ENCODE data around the gene PPARA.
A peak's percentile ranks its signal among the peaks of the same experiment; 100 is the strongest.

Gene PPARA

GRCh38 chr22:46150034-46150654 lies at the start of gene PPARA:
Gene PPARA, plus strand, starts transcription at chr22:46150526. Its CDS starts 47,858 bp downstream, at chr22:46198384.
- H3K36me3 Mint-ChIP-seq (ENCODE audit: low read depth): peaks cover 4% of the 10 kb centered on the region
- no peaks in the 10 kb centered on the region for H3K9me3 Mint-ChIP-seq
- TF ChIP-seq, protein P1, sequence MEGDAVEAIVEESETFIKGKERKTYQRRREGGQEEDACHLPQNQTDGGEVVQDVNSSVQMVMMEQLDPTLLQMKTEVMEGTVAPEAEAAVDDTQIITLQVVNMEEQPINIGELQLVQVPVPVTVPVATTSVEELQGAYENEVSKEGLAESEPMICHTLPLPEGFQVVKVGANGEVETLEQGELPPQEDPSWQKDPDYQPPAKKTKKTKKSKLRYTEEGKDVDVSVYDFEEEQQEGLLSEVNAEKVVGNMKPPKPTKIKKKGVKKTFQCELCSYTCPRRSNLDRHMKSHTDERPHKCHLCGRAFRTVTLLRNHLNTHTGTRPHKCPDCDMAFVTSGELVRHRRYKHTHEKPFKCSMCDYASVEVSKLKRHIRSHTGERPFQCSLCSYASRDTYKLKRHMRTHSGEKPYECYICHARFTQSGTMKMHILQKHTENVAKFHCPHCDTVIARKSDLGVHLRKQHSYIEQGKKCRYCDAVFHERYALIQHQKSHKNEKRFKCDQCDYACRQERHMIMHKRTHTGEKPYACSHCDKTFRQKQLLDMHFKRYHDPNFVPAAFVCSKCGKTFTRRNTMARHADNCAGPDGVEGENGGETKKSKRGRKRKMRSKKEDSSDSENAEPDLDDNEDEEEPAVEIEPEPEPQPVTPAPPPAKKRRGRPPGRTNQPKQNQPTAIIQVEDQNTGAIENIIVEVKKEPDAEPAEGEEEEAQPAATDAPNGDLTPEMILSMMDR (IDR thresholded peaks at IDR 0.05; ENCODE audit: unreplicated experiment in 3 of 3): no peak
- peaks cover 52% of the 10 kb centered on the region for H3K27me3 Mint-ChIP-seq (ENCODE audit: low read depth)
- peak within 1 kb of the TSS; percentile 80 to 90 (median 86) for H3K4me3 Mint-ChIP-seq
- H3K4me1 Mint-ChIP-seq: peaks cover 8% of the 10 kb centered on the region
- peak within 1 kb of the TSS in 1 of 3 experiments; percentile 9 for H3K27ac Mint-ChIP-seq

- no peaks in the 10 kb centered on the region for H3K27me3 Mint-ChIP-seq (ENCODE audit: low read depth)
- no peaks in the 10 kb centered on the region for H3K9me3 Mint-ChIP-seq
- H3K27ac Mint-ChIP-seq: no peak overlapping the region
- H3K36me3 Mint-ChIP-seq (ENCODE audit: low read depth): no peaks in the 10 kb centered on the region
- H3K4me1 Mint-ChIP-seq: peaks cover 18% of the 10 kb centered on the region
- H3K4me3 Mint-ChIP-seq: no peak overlapping the region
- TF ChIP-seq, protein P1 (IDR thresholded peaks at IDR 0.05; ENCODE audit: unreplicated experiment in 3 of 3): no peak
Observed at GRCh38 chr22:46102159-46102558, 48.2 kb upstream of the PPARA start.

GRCh38 chr22:46102752-46103151 lies 47.6 kb upstream of the PPARA start:
- no peak overlapping the region for H3K27ac Mint-ChIP-seq
- no peaks in the 10 kb centered on the region for H3K27me3 Mint-ChIP-seq (ENCODE audit: low read depth)
- H3K4me1 Mint-ChIP-seq: peaks cover 24% of the 10 kb centered on the region
- H3K36me3 Mint-ChIP-seq (ENCODE audit: low read depth): no peaks in the 10 kb centered on the region
- no peak overlapping the region for H3K4me3 Mint-ChIP-seq
- TF ChIP-seq, protein P1 (IDR thresholded peaks at IDR 0.05; ENCODE audit: unreplicated experiment in 3 of 3): no peak
- H3K9me3 Mint-ChIP-seq: no peaks in the 10 kb centered on the region

DNA sequence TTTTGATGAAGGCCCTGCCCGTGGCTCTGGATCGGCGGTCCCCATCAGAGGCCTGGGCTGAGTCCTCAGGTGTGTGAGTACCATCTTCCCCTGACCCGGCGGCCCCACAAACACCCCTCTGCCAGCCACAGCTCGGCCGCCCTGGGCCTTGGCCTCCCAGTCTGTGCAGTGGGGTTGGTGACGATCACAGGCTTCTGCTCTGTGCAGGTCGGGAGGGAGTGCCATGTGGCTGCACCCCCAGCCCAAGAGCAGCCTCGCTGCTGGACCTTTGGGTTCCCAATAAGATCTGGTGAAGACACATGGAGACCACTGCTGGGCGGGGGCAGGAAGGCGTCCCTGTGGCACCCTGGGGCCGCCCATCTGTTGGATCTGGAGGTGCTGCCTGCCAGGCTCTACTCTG lies 47.1 kb upstream of the PPARA start:
- no peak overlapping the region for H3K4me3 Mint-ChIP-seq

DNA sequence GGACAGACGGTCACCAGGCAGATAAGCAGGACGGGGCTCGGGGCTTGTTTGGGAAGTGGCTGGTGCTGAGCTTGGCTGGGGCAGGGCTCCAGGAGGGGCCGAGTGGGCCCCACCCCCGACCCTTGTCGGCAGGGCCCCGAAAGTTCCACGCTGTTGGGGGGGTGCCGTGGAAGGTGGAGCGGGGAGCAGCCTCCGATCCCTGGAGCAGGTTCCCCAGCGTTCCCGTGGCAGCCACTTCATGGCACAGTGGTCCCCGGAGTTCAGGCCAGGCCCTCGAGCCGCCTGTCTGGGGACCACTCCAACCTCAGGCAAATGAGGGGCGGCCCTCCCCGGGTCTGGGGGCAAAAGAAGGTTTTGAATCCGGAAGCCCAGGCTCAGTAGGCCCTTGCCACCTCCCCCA lies 46.7 kb upstream of the PPARA start:
- H3K27me3 Mint-ChIP-seq (ENCODE audit: low read depth): no peaks in the 10 kb centered on the region
- no peak overlapping the region for H3K27ac Mint-ChIP-seq
- H3K4me3 Mint-ChIP-seq: no peak overlapping the region
- no peaks in the 10 kb centered on the region for H3K36me3 Mint-ChIP-seq (ENCODE audit: low read depth)
- TF ChIP-seq, protein P1 (IDR thresholded peaks at IDR 0.05; ENCODE audit: unreplicated experiment in 3 of 3): no peak
- H3K4me1 Mint-ChIP-seq: peaks cover 25% of the 10 kb centered on the region
- no peaks in the 10 kb centered on the region for H3K9me3 Mint-ChIP-seq

More for the DNA sequence above, 47.1 kb upstream of the PPARA start:
- H3K27ac Mint-ChIP-seq: no peak overlapping the region
- peaks cover 25% of the 10 kb centered on the region for H3K4me1 Mint-ChIP-seq
- H3K9me3 Mint-ChIP-seq: no peaks in the 10 kb centered on the region
- H3K27me3 Mint-ChIP-seq (ENCODE audit: low read depth): no peaks in the 10 kb centered on the region
- TF ChIP-seq, protein P1 (IDR thresholded peaks at IDR 0.05; ENCODE audit: unreplicated experiment in 3 of 3): no peak
- H3K36me3 Mint-ChIP-seq (ENCODE audit: low read depth): no peaks in the 10 kb centered on the region
